ENCODE results near the gene EXTL1. TPM values are rescaled to one million over a fixed set of nuclear protein-coding genes. Genes with fewer than 3 reads are reported as not detected.

Gene EXTL1
- polyA plus RNA-seq, 6 donors from 2014 or later: not detected

GRCh38 chr1:25990702-25991395 lies 30.7 kb upstream of the EXTL1 start:
- peaks cover 18 to 23% (median 22%) of the 10 kb centered on the region in 3 donors for H3K4me1 Mint-ChIP-seq
- H3K36me3 Mint-ChIP-seq: peaks cover 0 to 6% of the 10 kb centered on the region in 2 donors
- H3K27ac Mint-ChIP-seq: peak overlapping the region in 3 of 6 donors; percentile 10 to 43 (median 18)
- no peak for DNase-seq
- peak; percentile 38 to 41 for ATAC-seq (ENCODE audit: low read depth in 2 of 2)
- no peaks in the 10 kb centered on the region for H3K27me3 Mint-ChIP-seq
- H3K9me3 Mint-ChIP-seq: no peaks in the 10 kb centered on the region
- H3K4me3 Mint-ChIP-seq: peak overlapping the region in 6 of 8 donors; percentile 6 to 70 (median 22)

DNA sequence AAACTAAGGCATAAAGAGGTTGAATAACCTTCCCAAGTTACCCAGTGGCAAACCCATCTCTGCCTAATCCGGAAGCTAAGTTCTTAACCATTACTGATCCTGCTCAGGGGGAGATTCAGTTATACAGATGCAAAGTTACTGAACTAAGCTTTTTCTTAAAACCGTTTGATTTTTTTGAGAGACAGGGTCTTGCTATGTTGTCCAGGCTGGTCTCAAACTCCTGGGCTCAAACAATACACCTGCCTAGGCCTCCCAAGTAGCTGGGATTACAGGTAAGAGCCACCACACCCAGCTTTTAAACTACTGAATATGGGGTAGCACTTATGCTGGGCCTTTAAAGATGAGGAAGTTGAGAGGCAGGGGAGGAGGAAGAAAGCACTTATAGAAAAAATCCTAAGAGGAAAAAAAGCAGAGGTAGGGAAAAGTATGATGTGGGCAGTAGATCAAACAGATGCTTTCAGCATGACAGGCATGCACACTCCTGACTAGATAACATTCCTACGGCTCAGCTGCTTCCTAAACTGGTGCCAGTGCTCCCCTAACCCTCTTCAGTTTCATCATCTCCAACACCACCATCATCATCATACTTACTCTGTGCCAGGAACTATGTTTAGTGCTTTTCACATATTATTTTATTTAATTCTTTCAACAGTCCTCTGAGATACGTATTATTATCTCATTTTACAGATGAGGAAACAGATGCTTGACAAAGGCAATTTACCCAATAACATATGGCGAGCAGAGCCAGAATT lies 29.5 kb upstream of the EXTL1 start:
- Mint-ChIP-seq H3K4me1 (peaks cover 22 to 29% (median 23%) of the 10 kb centered on the region in 3 donors), H3K4me3 (peak overlapping the region in 1 of 8 donors; percentile 53), H3K27me3 (no peaks in the 10 kb centered on the region), H3K27ac (peak overlapping the region in 1 of 6 donors; percentile 58), H3K9me3 (no peaks in the 10 kb centered on the region), H3K36me3 (no peaks in the 10 kb centered on the region)
- ATAC-seq (ENCODE audit: low read depth in 2 of 2): no peak
- no peak for DNase-seq

- H3K36me3 Mint-ChIP-seq: no peaks in the 10 kb centered on the region
- ATAC-seq (ENCODE audit: low read depth in 2 of 2) (no peak), DNase-seq (no peak)
- H3K27me3 Mint-ChIP-seq: no peaks in the 10 kb centered on the region
- no peaks in the 10 kb centered on the region for H3K9me3 Mint-ChIP-seq
- H3K4me3 Mint-ChIP-seq: peak overlapping the region in 2 of 8 donors; percentile 36 to 53
- peak overlapping the region in 2 of 6 donors; percentile 43 to 57 for H3K27ac Mint-ChIP-seq
- H3K4me1 Mint-ChIP-seq: peaks cover 27 to 35% (median 28%) of the 10 kb centered on the region in 3 donors
Observed at GRCh38 chr1:25992689-25993171, 28.8 kb upstream of the EXTL1 start.

DNA sequence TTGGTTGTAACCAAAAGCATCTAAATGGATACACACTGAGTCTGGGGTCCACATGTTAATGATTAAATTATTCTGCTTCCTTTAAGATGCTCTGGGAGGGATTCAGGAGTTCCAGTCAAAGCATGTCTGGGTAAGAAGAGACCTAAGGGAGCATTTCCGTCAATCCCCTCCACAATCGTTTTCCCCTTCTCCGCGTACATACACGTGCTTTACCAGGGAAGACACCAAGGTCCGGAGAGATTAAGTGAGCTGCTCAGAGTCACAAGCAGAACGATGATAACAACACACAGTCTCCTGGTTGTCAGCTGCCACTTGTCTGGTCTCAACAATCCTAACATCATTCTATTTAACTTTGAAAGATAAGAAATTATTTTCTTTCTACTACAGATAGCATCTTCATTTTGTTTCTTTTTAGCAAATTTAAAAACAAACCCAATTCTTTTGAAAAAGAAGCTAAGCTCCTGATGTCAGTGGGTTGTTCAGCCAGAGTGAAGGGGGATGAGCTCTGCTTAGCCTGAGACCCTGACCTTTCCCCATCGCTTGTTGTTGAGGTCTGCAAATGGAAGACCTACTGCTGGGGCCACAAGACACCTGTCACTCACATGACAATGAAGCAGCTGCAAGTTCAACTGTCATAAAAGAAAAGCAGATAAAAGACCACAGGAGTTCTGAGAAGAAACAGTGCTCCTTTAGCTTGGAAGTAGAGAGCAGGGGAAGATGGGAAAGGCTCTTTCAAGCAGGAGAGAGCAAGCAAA lies 28.2 kb upstream of the EXTL1 start:
- H3K4me3 Mint-ChIP-seq: peak overlapping the region in 1 of 8 donors; percentile 36
- no peaks in the 10 kb centered on the region for H3K36me3 Mint-ChIP-seq
- H3K9me3 Mint-ChIP-seq: no peaks in the 10 kb centered on the region
- H3K4me1 Mint-ChIP-seq: peaks cover 27 to 41% (median 32%) of the 10 kb centered on the region in 3 donors
- ATAC-seq (ENCODE audit: low read depth in 2 of 2): no peak
- H3K27ac Mint-ChIP-seq: peak overlapping the region in 2 of 6 donors; percentile 45 to 57
- DNase-seq: no peak
- H3K27me3 Mint-ChIP-seq: no peaks in the 10 kb centered on the region

DNA sequence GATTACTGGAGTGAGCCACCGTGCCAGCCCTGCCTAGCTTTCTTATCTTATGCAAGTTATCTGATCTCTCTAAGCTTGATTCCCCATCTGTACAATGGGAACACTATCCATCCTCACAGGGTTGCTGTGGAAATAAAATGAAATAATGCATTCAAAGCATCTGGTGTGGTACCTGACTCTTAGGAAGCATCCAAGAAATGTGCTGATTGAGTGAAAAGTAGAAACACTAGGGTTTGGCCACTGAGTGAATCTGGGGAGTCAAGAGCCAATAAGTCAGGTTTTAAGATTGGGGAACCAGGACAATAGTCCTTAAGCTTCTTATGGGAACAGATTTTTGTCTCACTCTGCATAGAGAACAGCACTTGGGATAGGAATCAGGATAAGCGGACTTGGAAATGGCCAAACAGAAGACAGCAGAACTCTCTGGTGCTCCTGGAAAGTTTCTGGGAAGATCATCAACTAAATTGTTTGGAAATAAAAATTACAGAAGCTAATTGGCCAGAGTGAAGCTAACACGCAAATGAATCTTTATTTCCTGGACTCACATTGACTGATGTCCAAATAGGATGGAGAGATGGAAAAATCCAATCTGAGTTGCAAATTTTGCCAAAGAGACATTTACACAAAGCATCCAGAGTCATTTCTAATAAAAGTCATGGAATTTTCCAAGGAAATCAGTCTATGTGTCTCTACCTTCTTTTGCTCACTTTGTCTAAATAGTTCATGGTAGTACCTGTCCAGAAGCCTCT lies 27.0 kb upstream of the EXTL1 start:
- Mint-ChIP-seq H3K9me3 (no peaks in the 10 kb centered on the region), H3K4me3 (peak overlapping the region in 1 of 8 donors; percentile 44), H3K27ac (no peak overlapping the region), H3K36me3 (no peaks in the 10 kb centered on the region), H3K4me1 (peaks cover 27 to 44% (median 36%) of the 10 kb centered on the region in 3 donors), H3K27me3 (no peaks in the 10 kb centered on the region)
- no peak for ATAC-seq (ENCODE audit: low read depth in 2 of 2)
- DNase-seq: no peak

- Mint-ChIP-seq H3K4me1 (peaks cover 12 to 28% (median 24%) of the 10 kb centered on the region in 3 donors), H3K27ac (peak overlapping the region; percentile 95 to 98 (median 98)), H3K36me3 (no peaks in the 10 kb centered on the region), H3K9me3 (no peaks in the 10 kb centered on the region), H3K27me3 (no peaks in the 10 kb centered on the region), H3K4me3 (peak overlapping the region; percentile 89 to 99 (median 96))
- ATAC-seq (ENCODE audit: low read depth in 2 of 2): no peak
- no peak for DNase-seq
Observed at GRCh38 chr1:25996966-25997827, 24.4 kb upstream of the EXTL1 start.

GRCh38 chr1:25997828-25998761 lies 23.5 kb upstream of the EXTL1 start, which contains the start of gene PAFAH2:
TSS of gene PAFAH2 (minus strand) at chr1:25998063. CDS start at chr1:25990816, 7,247 bp downstream.
- peak within 1 kb of the TSS; percentile 89 to 99 (median 96) for H3K4me3 Mint-ChIP-seq
- DNase-seq (peak; percentile 97), ATAC-seq (ENCODE audit: low read depth in 2 of 2) (peak; percentile 97)
- peak within 1 kb of the TSS; percentile 95 to 98 (median 98) for H3K27ac Mint-ChIP-seq
- no peaks in the 10 kb centered on the region for H3K36me3 Mint-ChIP-seq
- H3K27me3 Mint-ChIP-seq: no peaks in the 10 kb centered on the region
- peaks cover 12 to 27% (median 24%) of the 10 kb centered on the region in 3 donors for H3K4me1 Mint-ChIP-seq
- H3K9me3 Mint-ChIP-seq: no peaks in the 10 kb centered on the region

DNA sequence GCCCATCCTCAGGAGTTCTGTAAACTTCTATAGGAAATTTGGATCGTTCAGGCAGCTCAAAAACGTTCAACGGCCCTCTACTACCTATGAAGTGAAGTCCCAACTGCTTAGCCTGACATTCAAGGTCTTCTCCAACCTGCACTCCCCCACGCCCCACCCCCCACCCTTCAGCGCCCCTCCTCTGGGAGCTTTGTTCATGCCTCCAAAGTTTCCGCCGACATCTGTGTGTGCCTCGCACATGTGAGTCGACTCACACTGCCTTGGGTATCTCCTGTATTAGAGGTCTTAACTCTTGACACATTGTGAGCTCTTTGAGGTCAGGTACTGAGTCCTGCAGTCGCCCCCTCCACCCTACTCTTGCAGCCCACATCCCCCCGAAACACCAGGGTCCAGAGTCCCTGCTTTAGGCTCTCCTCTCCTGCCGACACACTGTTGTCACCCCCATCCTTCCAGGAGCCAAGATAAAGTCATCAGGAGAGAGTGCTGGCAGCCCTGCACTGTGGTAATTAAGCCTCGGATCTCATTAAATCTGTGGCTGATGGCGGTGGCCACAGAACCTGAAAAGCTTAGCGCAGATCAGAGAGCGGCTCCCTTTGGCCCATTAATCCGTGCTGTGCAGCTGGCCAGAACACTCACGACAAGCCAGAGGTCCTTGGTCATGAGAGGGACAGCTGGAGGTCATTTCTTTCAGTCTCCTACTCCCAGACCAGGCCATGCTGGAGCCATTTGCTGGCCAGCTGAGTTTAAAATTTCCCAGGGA lies 22.4 kb upstream of the EXTL1 start:
- peak overlapping the region in 2 of 6 donors; percentile 29 to 65 for H3K27ac Mint-ChIP-seq
- peak overlapping the region in 4 of 8 donors; percentile 15 to 96 (median 93) for H3K4me3 Mint-ChIP-seq

DNA sequence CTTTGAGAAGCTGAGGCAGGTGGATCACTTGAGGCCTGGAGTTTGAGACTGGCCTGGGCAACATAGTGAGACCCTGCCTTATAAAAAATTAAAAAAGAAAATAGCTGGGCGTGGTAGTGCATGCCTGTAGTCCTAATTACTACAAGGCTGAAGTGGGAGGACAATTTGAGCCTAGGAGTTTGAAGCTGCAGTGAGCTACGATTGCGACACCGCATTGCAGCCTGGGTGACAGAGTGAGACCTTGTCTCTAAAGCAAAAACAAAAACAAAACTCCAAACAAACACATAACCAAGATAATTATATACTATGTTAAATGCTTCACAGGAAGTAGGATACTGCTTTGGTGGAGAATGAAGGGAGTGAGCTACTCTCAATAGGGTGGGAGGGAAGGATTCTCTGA lies 18.3 kb upstream of the EXTL1 start:
- H3K36me3 Mint-ChIP-seq: no peaks in the 10 kb centered on the region
- no peak overlapping the region for H3K4me3 Mint-ChIP-seq
- peaks cover 6 to 11% (median 9%) of the 10 kb centered on the region in 3 donors for H3K4me1 Mint-ChIP-seq
- no peaks in the 10 kb centered on the region for H3K9me3 Mint-ChIP-seq
- H3K27me3 Mint-ChIP-seq: peaks cover 0 to 8% (median 5%) of the 10 kb centered on the region in 3 donors
- ATAC-seq (ENCODE audit: low read depth in 2 of 2) (no peak), DNase-seq (no peak)
- H3K27ac Mint-ChIP-seq: no peak overlapping the region

More for the DNA sequence above, 22.4 kb upstream of the EXTL1 start:
- DNase-seq: no peak
- no peak for ATAC-seq (ENCODE audit: low read depth in 2 of 2)
- H3K9me3 Mint-ChIP-seq: no peaks in the 10 kb centered on the region
- H3K27me3 Mint-ChIP-seq: peaks cover 0 to 3% (median 0%) of the 10 kb centered on the region in 3 donors
- no peaks in the 10 kb centered on the region for H3K36me3 Mint-ChIP-seq
- peaks cover 18 to 24% (median 20%) of the 10 kb centered on the region in 3 donors for H3K4me1 Mint-ChIP-seq

GRCh38 chr1:26003756-26004155 lies 17.8 kb upstream of the EXTL1 start:
- no peak for ATAC-seq (ENCODE audit: low read depth in 2 of 2)
- Mint-ChIP-seq H3K27ac (peak overlapping the region in 1 of 6 donors; percentile 24), H3K9me3 (no peaks in the 10 kb centered on the region), H3K27me3 (peaks cover 0 to 8% (median 5%) of the 10 kb centered on the region in 3 donors), H3K4me1 (peaks cover 2 to 11% (median 4%) of the 10 kb centered on the region in 3 donors), H3K36me3 (no peaks in the 10 kb centered on the region), H3K4me3 (no peak overlapping the region)
- no peak for DNase-seq

Data from naive B cell (primary cell).